HL-60 (cell line): ENCODE data around the gene CD2.

ENCODE experiments used
- DNase-seq, 2 experiments: peaks; one replicate each; pipeline ENCODE4 v3.0.0-alpha.2; 2010 to 2020; ENCODE audit warnings: low read depth in 1 of 2, low spot score in 1 of 2
- H3K27ac ChIP-seq: fragments of 250-450 bp; sonication (Bioruptor Pico); replicated peaks from 2 replicates; pipeline ENCODE4 v1.5.1; 2020; ENCODE audit warnings: mild to moderate bottlenecking, moderate library complexity
- H3K27me3 ChIP-seq: fragments of 250-450 bp; sonication (Bioruptor Pico); 2 replicates; pipeline ENCODE4 v1.5.1; 2021; ENCODE audit warnings: mild to moderate bottlenecking, moderate library complexity; ENCODE audit not compliant: insufficient read depth, poor library complexity, severe bottlenecking
- H3K4me3 ChIP-seq: replicated peaks from 2 replicates; pipeline ENCODE4 v1.5.1; 2011; ENCODE audit warnings: mild to moderate bottlenecking, control low read depth, low read length; ENCODE audit not compliant: insufficient read depth
- CTCF ChIP-seq: IDR thresholded peaks from one replicate; pipeline ENCODE4 v1.5.1; 2011; ENCODE audit warnings: low read length, control low read depth, inconsistent platforms; ENCODE audit not compliant: insufficient read depth
- GABPA ChIP-seq: IDR thresholded peaks from 2 replicates; pipeline ENCODE4 v1.6.1; 2012; ENCODE audit warnings: low read depth
- POLR2AphosphoS5 ChIP-seq: IDR thresholded peaks from 2 replicates; pipeline ENCODE4 v1.6.1; 2012; ENCODE audit warnings: low read depth
- REST ChIP-seq: IDR thresholded peaks from 2 replicates; pipeline ENCODE4 v1.6.1; 2012; ENCODE audit warnings: low read depth; ENCODE audit not compliant: insufficient replicate concordance
- SPI1 ChIP-seq: IDR thresholded peaks from 2 replicates; pipeline ENCODE4 v1.6.1; 2012; ENCODE audit warnings: low read depth, mild to moderate bottlenecking, borderline replicate concordance

Gene CD2

GRCh38 chr1:116721451-116722007 lies 32.7 kb upstream of the CD2 start:
- TF ChIP-seq GABPA (no peak), REST (no peak), SPI1 (no peak), POLR2AphosphoS5 (no peak)
- DNase-seq, result no peak
- Histone ChIP-seq H3K27me3 (no peaks in the 10 kb centered on the region), H3K27ac (no peak overlapping the region), H3K4me3 (no peak overlapping the region)

- no peak for DNase-seq
Measured at GRCh38 chr1:116722016-116722838, 32.0 kb upstream of the CD2 start.

GRCh38 chr1:116724765-116725375 lies 29.4 kb upstream of the CD2 start:
- no peaks in the 10 kb centered on the region for H3K27me3 ChIP-seq
- no peak overlapping the region for H3K27ac ChIP-seq
- DNase-seq, result peak in 1 of 2 experiments; percentile 63
- TF ChIP-seq CTCF, result peak; percentile 54
- TF ChIP-seq REST, result no peak
- no peak overlapping the region for H3K4me3 ChIP-seq

More at GRCh38 chr1:116722016-116722838, 32.0 kb upstream of the CD2 start:
- no peak overlapping the region for H3K4me3 ChIP-seq
- no peak overlapping the region for H3K27ac ChIP-seq
- H3K27me3 ChIP-seq, result no peaks in the 10 kb centered on the region
- TF ChIP-seq POLR2AphosphoS5 (no peak), GABPA (no peak), REST (no peak), CTCF (no peak), SPI1 (no peak)
